Measurements from ENCODE around the gene DERA. TPM values are rescaled to one million over a fixed set of nuclear protein-coding genes. Genes with fewer than 3 reads are reported as not detected.

The DERA gene
- total RNA-seq: 44.0 TPM
- long read RNA-seq, transcript DERA-201 (9 exons, 1,705 nt): major isoform, 61 of 84 reads
- long read RNA-seq, partial matches to known transcripts: 6 of 84 reads
- long read RNA-seq, other reads (novel, unspliced or antisense): 13 of 84 reads

DNA sequence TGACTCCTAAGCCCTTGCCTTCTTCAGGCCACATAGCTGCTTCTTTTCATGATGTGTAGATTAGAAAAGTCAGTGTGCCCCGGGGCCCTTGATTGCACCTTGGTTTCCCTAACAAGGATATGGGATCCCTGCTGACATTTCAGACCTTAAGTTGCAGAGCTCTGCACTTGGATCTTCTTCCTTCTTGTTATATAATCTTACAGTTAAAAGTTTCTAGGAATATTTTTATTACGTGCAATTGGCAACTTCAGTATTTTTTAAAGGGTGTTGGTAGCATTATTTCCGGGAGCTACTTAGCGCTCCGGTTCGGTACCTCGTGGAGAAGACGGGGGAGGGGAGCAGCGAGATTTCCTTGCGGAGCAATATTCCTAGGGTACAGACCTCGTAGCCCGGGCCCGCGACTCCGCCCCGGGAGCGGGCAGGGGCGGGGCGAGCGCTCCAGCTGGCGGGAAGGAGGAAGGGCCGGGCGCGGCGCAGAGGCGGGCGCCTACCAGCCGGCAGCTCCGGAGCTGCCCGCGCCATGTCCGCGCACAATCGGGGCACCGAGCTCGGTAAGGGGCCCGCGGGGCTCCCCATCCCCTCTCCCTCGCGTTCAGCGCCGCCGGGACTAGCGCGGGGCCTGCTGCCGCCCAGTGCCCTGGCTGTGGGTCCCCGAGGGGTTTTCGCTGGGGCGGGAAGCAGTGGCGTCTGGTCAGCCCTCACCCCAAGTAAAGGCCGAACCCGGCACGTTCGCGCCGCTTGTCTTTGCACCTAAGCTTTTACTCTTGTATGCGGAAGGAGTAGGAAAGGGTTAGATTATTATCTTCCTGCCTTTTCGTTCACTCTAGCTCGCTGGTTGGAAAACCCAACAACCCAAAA, at the start of gene DERA:
TSS of gene DERA (plus strand) at position 469 of the 858 bp plus-strand sequence. CDS start at position 521, 52 bp downstream.
- Histone ChIP-seq H3K36me3 (peaks cover 13% of the 10 kb centered on the region), H3K27ac (peak within 1 kb of the TSS; percentile 96)
- ATAC-seq: peak; percentile 99

GRCh38 chr12:15861404-15861803, 49.7 kb upstream of the DERA start:
- ATAC-seq (no peak), DNase-seq (no peak)
- intact Hi-C loops (cut with DNase I): no loop called here
- H3K4me3 ChIP-seq: no peak overlapping the region
- H3K27ac ChIP-seq: no peak overlapping the region
- H3K9me3 ChIP-seq: no peaks in the 10 kb centered on the region
- TF ChIP-seq, protein P1, sequence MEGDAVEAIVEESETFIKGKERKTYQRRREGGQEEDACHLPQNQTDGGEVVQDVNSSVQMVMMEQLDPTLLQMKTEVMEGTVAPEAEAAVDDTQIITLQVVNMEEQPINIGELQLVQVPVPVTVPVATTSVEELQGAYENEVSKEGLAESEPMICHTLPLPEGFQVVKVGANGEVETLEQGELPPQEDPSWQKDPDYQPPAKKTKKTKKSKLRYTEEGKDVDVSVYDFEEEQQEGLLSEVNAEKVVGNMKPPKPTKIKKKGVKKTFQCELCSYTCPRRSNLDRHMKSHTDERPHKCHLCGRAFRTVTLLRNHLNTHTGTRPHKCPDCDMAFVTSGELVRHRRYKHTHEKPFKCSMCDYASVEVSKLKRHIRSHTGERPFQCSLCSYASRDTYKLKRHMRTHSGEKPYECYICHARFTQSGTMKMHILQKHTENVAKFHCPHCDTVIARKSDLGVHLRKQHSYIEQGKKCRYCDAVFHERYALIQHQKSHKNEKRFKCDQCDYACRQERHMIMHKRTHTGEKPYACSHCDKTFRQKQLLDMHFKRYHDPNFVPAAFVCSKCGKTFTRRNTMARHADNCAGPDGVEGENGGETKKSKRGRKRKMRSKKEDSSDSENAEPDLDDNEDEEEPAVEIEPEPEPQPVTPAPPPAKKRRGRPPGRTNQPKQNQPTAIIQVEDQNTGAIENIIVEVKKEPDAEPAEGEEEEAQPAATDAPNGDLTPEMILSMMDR (IDR thresholded peaks at IDR 0.05): no peak
- no peaks in the 10 kb centered on the region for H3K36me3 ChIP-seq
- H3K4me1 ChIP-seq: no peaks in the 10 kb centered on the region
- H3K27me3 ChIP-seq (ENCODE audit: low read depth): no peaks in the 10 kb centered on the region

More for the DNA sequence above, at the start of gene DERA:
- Histone ChIP-seq H3K9me3 (no peaks in the 10 kb centered on the region), H3K27me3 (ENCODE audit: low read depth) (no peaks in the 10 kb centered on the region), H3K4me1 (peaks cover 14% of the 10 kb centered on the region), H3K4me3 (peak within 1 kb of the TSS; percentile 77)
- peak; percentile 89 for DNase-seq
- intact Hi-C loops (cut with DNase I): no loop called here
- TF ChIP-seq, protein P1 (IDR thresholded peaks at IDR 0.05): peak; percentile 14

GRCh38 chr12:15862840-15863239, 48.3 kb upstream of the DERA start:
- ATAC-seq: no peak
- intact Hi-C loops (cut with DNase I): no loop called here
- no peaks in the 10 kb centered on the region for H3K9me3 ChIP-seq
- DNase-seq: no peak
- H3K36me3 ChIP-seq: no peaks in the 10 kb centered on the region
- TF ChIP-seq, protein P1 (IDR thresholded peaks at IDR 0.05): no peak
- no peaks in the 10 kb centered on the region for H3K4me1 ChIP-seq
- no peak overlapping the region for H3K27ac ChIP-seq
- no peaks in the 10 kb centered on the region for H3K27me3 ChIP-seq (ENCODE audit: low read depth)
- no peak overlapping the region for H3K4me3 ChIP-seq

- Histone ChIP-seq H3K4me3 (no peak overlapping the region), H3K27ac (no peak overlapping the region), H3K9me3 (no peaks in the 10 kb centered on the region), H3K36me3 (no peaks in the 10 kb centered on the region), H3K4me1 (no peaks in the 10 kb centered on the region), H3K27me3 (ENCODE audit: low read depth) (no peaks in the 10 kb centered on the region)
- intact Hi-C loops (cut with DNase I): no loop called here
- no peak for ATAC-seq
- TF ChIP-seq, protein P1 (IDR thresholded peaks at IDR 0.05): no peak
- no peak for DNase-seq
Observed at GRCh38 chr12:15863372-15863771, 47.8 kb upstream of the DERA start.

- DNase-seq (no peak), ATAC-seq (peak in 1 of 2 donors; percentile 63)
- Histone ChIP-seq H3K4me1 (no peaks in the 10 kb centered on the region), H3K27me3 (ENCODE audit: low read depth) (no peaks in the 10 kb centered on the region), H3K9me3 (no peaks in the 10 kb centered on the region), H3K27ac (no peak overlapping the region), H3K36me3 (no peaks in the 10 kb centered on the region), H3K4me3 (no peak overlapping the region)
- TF ChIP-seq, protein P1 (IDR thresholded peaks at IDR 0.05): no peak
- intact Hi-C loops (cut with DNase I): no loop called here
Observed at GRCh38 chr12:15863984-15864383, 47.1 kb upstream of the DERA start.
